HUES64 (cell line): ENCODE results near the gene IL22RA2.

ENCODE experiments used
- H3K27ac ChIP-seq: 2 replicates; pipeline ENCODE4 v1.7.0; 2013; ENCODE audit warnings: low read depth, low read length, inconsistent platforms
- H3K27me3 ChIP-seq: 2 replicates; pipeline ENCODE4 v1.6.1; 2013; ENCODE audit warnings: mild to moderate bottlenecking, low read length; ENCODE audit not compliant: insufficient read depth
- H3K36me3 ChIP-seq: 2 replicates; pipeline ENCODE4 v1.6.1; 2013; ENCODE audit warnings: mild to moderate bottlenecking, low read length; ENCODE audit not compliant: insufficient read depth
- H3K4me1 ChIP-seq: 2 replicates; pipeline ENCODE4 v1.6.1; 2013; ENCODE audit warnings: mild to moderate bottlenecking, low read length, moderate library complexity; ENCODE audit not compliant: insufficient read depth
- H3K4me3 ChIP-seq: 2 replicates; pipeline ENCODE4 v1.5.1; 2013; ENCODE audit warnings: mild to moderate bottlenecking, low read length, moderate library complexity
- H3K9ac ChIP-seq: 2 replicates; pipeline ENCODE4 v1.6.1; 2013; ENCODE audit warnings: mild to moderate bottlenecking, low read depth, low read length
- H3K9me3 ChIP-seq: 2 replicates; pipeline ENCODE4 v1.6.1; 2013; ENCODE audit warnings: low read depth, low read length; ENCODE audit not compliant: insufficient read depth
- WGBS: fragments of 150-250, 120-280 bp; methylation state at CpG from one replicate; pipeline ENCODE4 v1.1.7; 2013; ENCODE audit warnings: missing lambda C conversion rate; 5-methylcytosine and 5-hydroxymethylcytosine counted together

IL22RA2 gene

DNA sequence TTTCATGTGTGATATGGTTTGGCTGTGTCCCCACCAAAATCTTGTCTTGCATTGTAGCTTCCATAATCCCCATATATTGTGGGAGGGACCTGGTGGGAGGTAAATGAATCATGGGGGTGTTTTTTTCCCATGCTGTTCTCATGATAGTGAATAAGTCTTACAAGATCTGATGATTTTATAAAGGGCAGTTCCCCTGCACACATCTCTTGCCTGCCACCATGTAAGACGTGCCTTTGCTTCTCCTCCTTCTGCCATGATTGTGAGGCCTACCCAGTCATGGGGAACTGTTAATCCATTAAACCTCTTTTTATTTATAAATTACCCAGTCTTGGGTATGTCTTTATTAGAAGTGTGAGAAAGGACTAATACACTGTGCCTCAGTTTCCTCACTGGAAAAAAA is 4.2 kb upstream of the IL22RA2 start:
- H3K4me3 ChIP-seq, result no peak overlapping the region
- H3K36me3 ChIP-seq, result no peaks in the 10 kb centered on the region
- H3K9ac ChIP-seq, result no peak overlapping the region
- peaks cover under 1% of the 10 kb centered on the region; the same call in 1 of the 2 replicates for H3K4me1 ChIP-seq
- 96% methylated on average over 1 of the region's 1 CpG for WGBS
- no peak overlapping the region for H3K27ac ChIP-seq
- H3K27me3 ChIP-seq, result no peaks in the 10 kb centered on the region
- H3K9me3 ChIP-seq, result peaks cover 35% of the 10 kb centered on the region

DNA sequence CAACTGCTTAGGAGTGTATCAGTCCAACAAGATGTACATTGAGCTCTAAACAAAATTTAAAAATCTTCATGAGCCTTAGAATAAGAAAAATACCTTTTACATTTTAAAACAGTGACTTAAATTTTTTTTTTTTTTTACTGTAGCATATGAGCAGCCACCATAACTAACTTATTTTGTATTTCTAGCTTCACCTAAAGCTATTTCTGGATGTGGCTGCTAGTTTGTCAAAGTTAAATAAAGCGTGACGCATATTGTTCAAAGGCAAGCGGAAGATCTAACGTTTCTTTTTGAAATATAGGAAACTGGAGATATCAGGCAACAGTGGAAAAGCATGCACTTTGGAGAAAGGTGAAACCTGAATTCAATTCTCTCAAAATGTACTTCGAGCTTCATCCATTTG is 3.3 kb upstream of the IL22RA2 start:
- Histone ChIP-seq H3K27ac (no peak overlapping the region), H3K4me3 (no peak overlapping the region), H3K4me1 (peaks cover 9% of the 10 kb centered on the region), H3K27me3 (no peaks in the 10 kb centered on the region), H3K9ac (no peak overlapping the region), H3K9me3 (peaks cover 26% of the 10 kb centered on the region), H3K36me3 (no peaks in the 10 kb centered on the region)
- 93% methylated on average over 5 of the region's 5 CpGs for WGBS

DNA sequence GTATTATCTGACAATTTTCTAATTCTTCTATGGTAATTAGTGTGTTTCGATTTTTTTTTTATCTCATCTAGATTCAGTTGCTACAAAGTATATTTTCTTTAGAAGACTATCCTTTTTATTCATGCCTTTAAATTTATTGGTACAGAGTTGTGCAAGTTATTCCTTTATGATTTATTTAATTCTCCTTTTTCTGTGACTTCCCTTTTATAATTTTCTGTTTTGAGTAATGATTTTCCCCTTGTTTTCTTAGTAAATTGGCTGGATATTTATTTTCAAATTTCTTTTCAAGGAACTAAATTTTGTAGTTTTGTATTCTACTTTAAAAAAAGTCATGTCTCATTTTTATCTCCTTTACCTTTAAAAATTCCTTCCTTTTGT is 2.4 kb upstream of the IL22RA2 start:
- Histone ChIP-seq H3K36me3 (no peaks in the 10 kb centered on the region), H3K4me1 (peaks cover 17% of the 10 kb centered on the region)

DNA sequence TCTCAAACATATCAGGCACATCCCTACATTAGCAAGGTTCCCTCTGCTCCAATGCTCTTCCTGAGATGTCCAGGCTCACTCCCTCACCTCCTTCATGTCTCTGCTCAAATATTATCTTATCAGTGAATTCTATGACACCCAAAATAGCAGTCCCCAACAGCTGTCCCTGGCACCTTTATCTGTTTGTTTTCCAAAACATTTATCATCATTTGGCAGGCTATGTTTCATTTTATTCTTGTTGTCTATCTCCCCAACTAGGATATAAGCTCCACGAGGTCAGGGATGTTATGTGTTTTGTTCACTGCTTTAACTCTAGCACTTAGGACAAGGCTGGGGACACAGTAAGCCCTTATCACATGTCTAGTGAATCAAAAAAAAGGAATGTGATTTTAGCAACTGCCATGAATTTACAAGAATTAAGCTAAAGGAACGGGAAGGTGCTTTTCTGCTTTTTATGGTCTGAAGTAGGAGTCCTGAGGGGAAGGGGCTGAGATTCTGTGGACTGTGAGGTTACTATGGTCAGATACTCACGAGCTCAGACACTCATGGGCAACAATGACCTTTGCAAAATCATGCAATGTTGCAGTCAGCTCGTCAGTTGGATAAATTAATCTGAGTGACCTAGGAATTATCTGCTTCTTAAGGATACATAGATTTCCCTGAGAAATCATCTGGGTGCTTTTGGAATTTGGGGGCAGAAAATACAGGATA is 1.9 kb upstream of the IL22RA2 start:
- no peak overlapping the region for H3K9ac ChIP-seq
- H3K36me3 ChIP-seq, result no peaks in the 10 kb centered on the region
- H3K27ac ChIP-seq, result no peak overlapping the region
- H3K9me3 ChIP-seq, result peaks cover 15% of the 10 kb centered on the region
- H3K27me3 ChIP-seq, result no peaks in the 10 kb centered on the region
- peaks cover 21% of the 10 kb centered on the region for H3K4me1 ChIP-seq
- no peak overlapping the region for H3K4me3 ChIP-seq
- 88% methylated on average over 4 of the region's 4 CpGs for WGBS

More for the DNA sequence above, 2.4 kb upstream of the IL22RA2 start:
- Histone ChIP-seq H3K27me3 (no peaks in the 10 kb centered on the region), H3K27ac (no peak overlapping the region), H3K9me3 (peaks cover 17% of the 10 kb centered on the region), H3K9ac (no peak overlapping the region), H3K4me3 (no peak overlapping the region)
- no CpG with 5 or more reads among the region's 1 CpG for WGBS

DNA sequence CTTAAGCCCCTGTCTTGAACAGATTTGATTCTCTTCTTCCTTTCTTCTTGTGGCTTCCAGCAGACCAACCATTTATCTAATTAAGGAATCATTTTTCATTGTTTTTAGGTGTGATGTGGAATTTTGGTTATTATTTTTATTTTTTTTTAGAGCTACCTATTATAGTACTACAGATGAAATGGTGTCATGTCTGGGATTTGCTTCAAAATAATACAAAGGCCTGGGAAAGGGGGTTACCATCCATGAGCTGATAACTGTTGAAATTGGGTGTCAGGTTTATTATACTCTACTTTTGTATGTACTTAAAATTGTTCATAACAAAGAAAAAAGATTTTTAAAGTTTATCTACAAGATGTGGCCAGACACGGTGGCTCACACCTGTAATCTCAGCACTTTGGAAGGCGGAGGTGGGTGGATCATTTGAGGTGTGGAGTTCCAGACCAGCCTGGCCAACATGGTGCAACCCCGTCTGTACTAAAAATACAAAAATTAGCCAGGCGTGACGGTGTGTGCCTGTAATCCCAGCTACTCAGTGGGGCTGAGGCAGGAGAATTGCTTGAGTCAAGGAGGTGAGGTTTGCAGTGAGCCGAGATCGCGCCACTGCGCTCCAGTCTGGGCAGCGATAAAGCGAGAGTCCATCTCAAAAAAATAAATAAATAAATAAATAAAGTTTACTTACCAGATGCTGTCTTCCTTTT is 561 bp downstream of the IL22RA2 start:
- no peaks in the 10 kb centered on the region for H3K27me3 ChIP-seq
- 93% methylated on average over 9 of the region's 11 CpGs for WGBS
- H3K9ac ChIP-seq, result no peak overlapping the region
- H3K4me1 ChIP-seq, result peaks cover 22% of the 10 kb centered on the region
- H3K4me3 ChIP-seq, result no peak overlapping the region
- H3K36me3 ChIP-seq, result no peaks in the 10 kb centered on the region
- H3K9me3 ChIP-seq, result peaks cover 11% of the 10 kb centered on the region
- H3K27ac ChIP-seq, result 0 out of 2 replicates have a peak overlapping the region, but pooled peaks have one; percentile 43

DNA sequence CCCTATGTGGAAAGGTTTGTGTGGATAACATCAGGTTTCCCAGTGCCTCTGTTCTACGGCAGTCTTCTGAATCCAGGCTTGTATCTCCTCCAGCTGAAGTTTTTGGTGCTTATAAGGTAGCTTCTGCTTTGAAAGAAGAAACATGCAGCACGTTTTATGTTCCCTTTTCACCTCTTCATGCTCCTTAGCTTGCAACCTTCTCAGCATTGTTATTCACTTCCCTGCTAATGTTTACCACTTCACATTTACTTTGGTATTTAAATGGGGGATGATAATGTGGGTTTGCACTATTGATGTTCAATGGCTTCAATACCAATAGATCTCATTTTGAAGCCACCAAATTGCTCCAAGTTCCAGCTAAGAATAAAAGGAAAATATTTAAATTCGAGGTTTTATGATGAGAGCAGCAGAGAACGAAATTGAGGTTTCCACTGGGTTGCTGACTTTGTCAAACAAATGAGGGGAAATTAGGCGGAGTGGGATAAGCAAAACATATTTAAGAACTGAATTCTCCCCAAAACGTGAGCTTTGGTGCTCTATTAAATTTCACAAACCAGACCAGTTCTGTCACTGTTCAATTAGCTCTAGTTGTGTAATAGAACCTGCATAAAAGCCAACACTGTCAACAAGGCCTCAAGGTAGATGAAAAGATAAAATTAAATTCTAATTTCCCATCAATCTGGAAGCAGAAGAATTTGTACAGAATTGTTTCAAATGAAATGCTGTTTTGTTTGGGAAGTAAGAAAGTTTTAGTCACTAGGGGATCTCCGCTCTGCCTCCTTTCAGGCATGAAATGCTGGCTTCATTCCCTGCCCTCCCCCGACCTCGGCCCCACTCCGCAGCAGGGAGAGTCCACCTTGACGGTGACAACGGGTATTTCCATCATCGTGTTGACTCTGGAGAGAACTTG is 1.4 kb downstream of the IL22RA2 start:
- peaks cover 22% of the 10 kb centered on the region for H3K4me1 ChIP-seq
- WGBS, result 41% methylated on average over 13 of the region's 13 CpGs
- H3K36me3 ChIP-seq, result no peaks in the 10 kb centered on the region
- H3K27ac ChIP-seq, result peak overlapping the region; percentile 43; the same call in 1 of the 2 replicates
- peaks cover 11% of the 10 kb centered on the region for H3K9me3 ChIP-seq
- no peak overlapping the region for H3K4me3 ChIP-seq
- no peak overlapping the region for H3K9ac ChIP-seq
- H3K27me3 ChIP-seq, result no peaks in the 10 kb centered on the region

DNA sequence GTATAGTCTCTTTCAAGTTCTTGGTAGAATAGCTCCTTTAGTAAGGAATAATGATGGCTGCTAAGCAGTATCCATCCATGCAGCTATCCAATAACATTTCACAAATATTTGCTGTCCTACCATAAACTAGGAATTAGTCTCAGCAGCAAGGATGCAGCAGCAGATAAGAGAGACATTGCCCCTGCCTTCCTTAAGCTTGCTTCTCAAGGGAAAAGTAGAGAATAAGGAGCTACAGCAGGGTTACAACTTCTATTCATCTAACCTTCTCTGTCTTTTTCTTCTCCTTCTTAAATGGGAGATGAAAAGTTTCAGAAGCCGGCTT is 2.4 kb downstream of the IL22RA2 start:
- no CpG with 5 or more reads among the region's 1 CpG for WGBS

DNA sequence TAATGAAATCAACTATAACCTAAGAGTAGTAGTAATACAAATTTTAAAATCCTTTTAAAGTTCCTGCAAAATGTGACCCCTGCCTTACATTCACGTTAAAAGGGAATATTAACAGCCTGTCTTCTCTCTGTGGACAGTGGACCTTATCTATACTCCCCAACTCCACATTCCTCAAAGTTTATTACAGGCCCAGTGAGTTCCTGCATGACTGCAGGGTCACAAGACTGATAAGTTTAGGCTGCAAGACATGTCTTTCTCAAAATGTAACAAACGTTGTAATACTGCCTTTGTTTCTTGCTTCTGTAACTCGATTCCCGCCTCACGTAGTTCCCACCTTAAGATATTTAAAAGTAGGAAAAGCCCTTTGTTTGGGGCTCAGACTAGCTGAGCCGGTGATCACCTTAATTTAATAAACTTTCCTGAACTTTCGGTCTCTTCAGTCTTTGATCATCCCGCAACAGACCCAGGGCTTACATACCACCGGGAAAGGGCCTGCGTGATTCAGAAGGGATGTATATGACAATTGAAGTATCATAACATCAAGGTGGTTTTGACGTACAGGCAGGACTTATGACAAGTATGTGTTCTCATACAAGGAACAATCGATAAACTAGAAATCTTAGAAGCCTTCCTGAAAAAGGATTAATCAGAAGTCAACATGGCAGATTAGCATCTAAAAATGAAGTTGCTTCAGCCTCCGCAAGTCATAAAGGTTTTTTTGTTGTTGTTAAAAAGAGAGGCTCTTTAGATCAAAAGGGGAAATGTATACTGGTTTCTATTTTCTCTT is 3.0 kb downstream of the IL22RA2 start:
- H3K27me3 ChIP-seq, result no peaks in the 10 kb centered on the region
- H3K4me1 ChIP-seq, result peaks cover 22% of the 10 kb centered on the region
- no peak overlapping the region for H3K9ac ChIP-seq
- no peaks in the 10 kb centered on the region for H3K36me3 ChIP-seq
- WGBS, result 92% methylated on average over 13 of the region's 13 CpGs
- no peak overlapping the region for H3K4me3 ChIP-seq
- peaks cover 19% of the 10 kb centered on the region for H3K9me3 ChIP-seq
- H3K27ac ChIP-seq, result no peak overlapping the region

More for the DNA sequence above, 2.4 kb downstream of the IL22RA2 start:
- H3K9me3 ChIP-seq, result peaks cover 17% of the 10 kb centered on the region
- no peak overlapping the region for H3K9ac ChIP-seq
- H3K27ac ChIP-seq, result no peak overlapping the region
- H3K4me1 ChIP-seq, result peaks cover 22% of the 10 kb centered on the region
- no peak overlapping the region for H3K4me3 ChIP-seq
- no peaks in the 10 kb centered on the region for H3K36me3 ChIP-seq
- no peaks in the 10 kb centered on the region for H3K27me3 ChIP-seq

DNA sequence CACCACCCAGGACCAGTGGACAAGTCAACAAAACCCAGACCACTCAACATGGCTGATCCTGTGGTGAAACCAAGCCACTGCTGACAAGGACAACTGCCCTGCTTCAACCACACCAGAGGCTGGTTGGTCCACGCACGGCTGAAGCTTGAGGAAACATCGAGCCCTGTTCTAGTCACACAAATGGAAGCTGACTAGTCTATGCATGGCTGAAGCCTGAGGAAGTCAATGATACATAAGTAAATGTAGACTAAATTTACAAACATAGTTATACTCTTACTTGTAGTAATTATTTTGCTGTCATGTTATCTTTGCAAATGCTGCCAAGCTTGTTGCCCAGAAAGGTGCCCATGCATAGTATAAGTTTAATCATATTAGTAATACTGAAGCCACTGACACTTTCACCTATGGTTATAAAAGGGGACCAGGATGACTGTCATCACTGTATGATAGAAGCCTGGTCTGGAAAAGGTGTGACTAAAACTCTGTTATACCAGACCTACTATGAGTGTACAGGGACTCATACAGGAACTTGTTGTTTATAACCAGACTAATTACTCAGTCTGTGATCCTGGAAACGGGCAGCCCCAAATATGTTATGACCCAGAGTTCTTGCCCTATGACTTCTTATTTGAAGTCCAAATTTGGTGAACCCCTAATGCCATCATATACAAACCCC is 5.6 kb downstream of the IL22RA2 start:
- H3K4me1 ChIP-seq, result peaks cover 22% of the 10 kb centered on the region
- no peak overlapping the region for H3K4me3 ChIP-seq
- no peak overlapping the region for H3K9ac ChIP-seq
- no peaks in the 10 kb centered on the region for H3K27me3 ChIP-seq
- no peak overlapping the region for H3K27ac ChIP-seq
- 0 out of 2 replicates have a peak, but pooled peaks cover 3% of the 10 kb centered on the region for H3K36me3 ChIP-seq
- WGBS, result 93% methylated on average over 4 of the region's 4 CpGs
- H3K9me3 ChIP-seq, result peaks cover 44% of the 10 kb centered on the region
